H1 (cell line): ENCODE data around the gene CDC42EP3. TPM values are rescaled to one million over a fixed set of nuclear protein-coding genes. Genes with fewer than 3 reads are reported as not detected.

Experiments used
- ASH2L ChIP-seq: fragments of 200-600, 300-600 bp; sonication (generic); IDR thresholded peaks from one replicate; pipeline ENCODE4 v1.7.1; 2017; ENCODE audit warnings: low read length
- BACH1 ChIP-seq: IDR thresholded peaks from 2 replicates; pipeline ENCODE4 v1.6.1; 2012; ENCODE audit warnings: low read length, improper control_type of control experiment
- CBX8 ChIP-seq: fragments of 300-800, 300-1000 bp; sonication (generic); IDR thresholded peaks from 2 replicates; pipeline ENCODE4 v1.7.1; 2016; ENCODE audit warnings: low read depth, low read length, borderline replicate concordance
- CEBPB ChIP-seq: IDR thresholded peaks from 2 replicates; pipeline ENCODE4 v1.6.1; 2012; ENCODE audit warnings: low read depth, low read length
- CHD1 ChIP-seq: IDR thresholded peaks from 2 replicates; pipeline ENCODE4 v1.6.1; 2012; ENCODE audit warnings: low read depth, low read length, improper control_type of control experiment
- CTBP2 ChIP-seq: IDR thresholded peaks from 2 replicates; pipeline ENCODE4 v1.7.0; 2011; ENCODE audit warnings: borderline replicate concordance, mild to moderate bottlenecking, moderate library complexity, mixed read lengths, low read length; ENCODE audit not compliant: insufficient read depth, insufficient read length
- EGR1 ChIP-seq: IDR thresholded peaks from 2 replicates; pipeline ENCODE4 v1.6.1; 2011; ENCODE audit warnings: low read depth, low read length, borderline replicate concordance
- EZH2 ChIP-seq: fragments of 200-600 bp; sonication (generic); IDR thresholded peaks from 2 replicates; pipeline ENCODE4 v1.7.1; 2012; ENCODE audit warnings: low read depth, mild to moderate bottlenecking, moderate library complexity, low read length, inconsistent platforms; ENCODE audit not compliant: severe bottlenecking
- GABPA ChIP-seq: IDR thresholded peaks from 2 replicates; pipeline ENCODE4 v1.6.1; 2011; ENCODE audit warnings: mild to moderate bottlenecking, low read length, moderate library complexity, borderline replicate concordance; ENCODE audit not compliant: insufficient read depth
- HDAC6 ChIP-seq: IDR thresholded peaks from one replicate; pipeline ENCODE4 v1.7.1; 2012; ENCODE audit warnings: low read depth, mild to moderate bottlenecking, inconsistent platforms, low read length, moderate library complexity
- KDM4A ChIP-seq: IDR thresholded peaks from one replicate; pipeline ENCODE4 v1.7.1; 2012; ENCODE audit warnings: low read depth, mild to moderate bottlenecking, moderate library complexity, low read length, inconsistent platforms; ENCODE audit not compliant: severe bottlenecking
- KDM5A ChIP-seq: fragments of 200-600 bp; IDR thresholded peaks from 2 replicates; pipeline ENCODE4 v1.7.1; 2012; ENCODE audit warnings: mild to moderate bottlenecking, low read length, inconsistent platforms, mixed read lengths
- MAFK ChIP-seq: IDR thresholded peaks from 2 replicates; pipeline ENCODE4 v1.6.1; 2012; ENCODE audit warnings: low read depth, mild to moderate bottlenecking, improper control_type of control experiment, low read length
- NANOG ChIP-seq: IDR thresholded peaks from 2 replicates; pipeline ENCODE4 v1.6.1; 2011; ENCODE audit warnings: low read length, low read depth, mild to moderate bottlenecking, inconsistent platforms; ENCODE audit not compliant: insufficient read depth, poor library complexity, severe bottlenecking
- POLR2AphosphoS5 ChIP-seq: IDR thresholded peaks from 2 replicates; pipeline ENCODE4 v1.6.1; 2011; ENCODE audit warnings: low read depth, low read length
- RNF2 ChIP-seq: fragments of 200-900, 300-1000 bp; sonication (generic); IDR thresholded peaks from 2 replicates; pipeline ENCODE4 v1.7.1; 2016; ENCODE audit warnings: borderline replicate concordance, low read depth, mild to moderate bottlenecking, antibody characterized with exemption, low read length; ENCODE audit not compliant: poor library complexity, severe bottlenecking; ENCODE audit errors: missing control alignments
- SIN3A ChIP-seq, 2 experiments: IDR thresholded peaks in 1 of 2; conservative IDR thresholded peaks in 1 of 2; 2 replicates each; pipeline ENCODE4 v1.6.1; 2011 to 2012; ENCODE audit warnings: low read length in 2 of 2, improper control_type of control experiment in 1 of 2, low read depth in 1 of 2, mild to moderate bottlenecking in 1 of 2
- SIRT6 ChIP-seq: IDR thresholded peaks from one replicate; pipeline ENCODE4 v1.7.1; 2012; ENCODE audit warnings: low read length, inconsistent platforms
- SRF ChIP-seq: IDR thresholded peaks from 2 replicates; pipeline ENCODE4 v1.6.1; 2011; ENCODE audit warnings: mild to moderate bottlenecking, low read depth, low read length, moderate library complexity
- SUZ12 ChIP-seq: fragments of 200-600 bp; sonication (generic); IDR thresholded peaks from 2 replicates; pipeline ENCODE4 v1.6.1; 2012; ENCODE audit warnings: mild to moderate bottlenecking, inconsistent platforms, low read length, moderate library complexity, mixed read lengths
- TBP ChIP-seq: IDR thresholded peaks from 2 replicates; pipeline ENCODE4 v1.6.1; 2011; ENCODE audit warnings: low read depth, low read length, improper control_type of control experiment
- USF2 ChIP-seq: IDR thresholded peaks from 2 replicates; pipeline ENCODE4 v1.6.1; 2011; ENCODE audit warnings: low read length, improper control_type of control experiment
- YY1 ChIP-seq: IDR thresholded peaks from 2 replicates; pipeline ENCODE4 v1.6.1; 2011; ENCODE audit warnings: low read depth, mild to moderate bottlenecking, low read length
- polyA plus RNA-seq, 7 experiments: library from polyadenylated mRNA; depleted of rRNA in 3 of 7; stranded (reverse) in 5 of 7; unstranded in 2 of 7; fragments of >200 nt in 5 of 7; fragments of 200-250 nt in 2 of 7; gene quantifications; 1 replicate in 5 of 7; 2 replicates in 1 of 7; 4 replicates in 1 of 7; pipeline versions ENCODE4 v1.2.1 to v1.2.3, GENCODE V29; 2011 to 2013; ENCODE audit warnings: missing spikeins in 2 of 7, mixed read lengths in 2 of 7
- total RNA-seq: library from RNA; stranded (reverse); fragmentation: NEBNext Ultra II Directional; extraction: Animal tissue kit (Norgen Biotek cat#: 25700); gene quantifications from 2 replicates; pipeline ENCODE4 v1.2.1, GENCODE V29; 2021

The CDC42EP3 gene
- total and polyA plus RNA-seq, 2 of the 8 experiments (the other 6 are each of a cell fraction or from before 2014, with no cell fraction given): 18.4 to 24.7 TPM

GRCh38 chr2:37672104-37672869 is 845 bp upstream of the CDC42EP3 start (continued):
- peak in 1 of 2 experiments; percentile 75; a peak in 2 of 4 replicates for TF ChIP-seq SIN3A (conservative IDR thresholded peaks at IDR 0.05 in 1 of 2, IDR thresholded peaks at IDR 0.05 in 1 of 2; ENCODE audit: low read depth in 1 of 2, low read length in 2 of 2)
- TF ChIP-seq TBP: peak; percentile 40; the same call in 1 of the 2 replicates
- TF ChIP-seq USF2: no peak
- TF ChIP-seq POLR2AphosphoS5: no peak
- no peak for TF ChIP-seq RNF2
- TF ChIP-seq GABPA: no peak
- TF ChIP-seq CTBP2: no peak
- peak; percentile 67 for TF ChIP-seq EGR1
- TF ChIP-seq SRF: no peak
- peak; percentile 85 for TF ChIP-seq KDM4A
- TF ChIP-seq YY1: peak; percentile 44
- no peak for TF ChIP-seq SUZ12
- no peak for TF ChIP-seq CHD1
- no peak for TF ChIP-seq CEBPB
- TF ChIP-seq MAFK: no peak
- peak; percentile 33 for TF ChIP-seq ASH2L
- no peak for TF ChIP-seq SIRT6
- TF ChIP-seq NANOG: peak; percentile 37
- TF ChIP-seq HDAC6: no peak
- no peak for TF ChIP-seq BACH1
- TF ChIP-seq EZH2: no peak
- no peak for TF ChIP-seq CBX8
- TF ChIP-seq KDM5A: no peak
